PC-3 (cell line): ENCODE measurements around the gene EMX2. TPM values are rescaled to one million over a fixed set of nuclear protein-coding genes. Genes with fewer than 3 reads are reported as not detected.

Source experiments
- ATAC-seq: fragments of 200-7000 bp; cut with Tn5 transposase; 2 replicates; pipeline ENCODE4 v1.9.1; 2020; ENCODE audit warnings: mild to moderate bottlenecking, moderate library complexity
- BruUV-seq: library from RNA; stranded (reverse); fragments of 400-500 nt; replicated peaks from 2 replicates; lab custom pipeline; 2021; lab: Mats Ljungman, UMichigan
- CTCF ChIA-PET: fragments of 300-600 bp; sonication (Branson Sonifier 250); formaldehyde crosslinking; loops from one replicate; lab custom pipeline; 2022; ENCODE audit warnings: antibody characterized with exemption; lab: Charles Lee
- POLR2A ChIA-PET: fragments of 300-600 bp; sonication (Branson Sonifier 250); formaldehyde crosslinking; loops from one replicate; lab custom pipeline; 2022; ENCODE audit warnings: antibody characterized with exemption; ENCODE audit not compliant: unreplicated experiment; lab: Charles Lee
- DNase-seq: peaks from one replicate; pipeline ENCODE4 v3.0.0-alpha.2; 2015
- H2AFZ ChIP-seq: fragments of 300-600 bp; sonication (generic); 2 replicates; pipeline ENCODE4 v1.6.0; 2016; ENCODE audit warnings: antibody characterized with exemption, low read length
- H3F3A ChIP-seq: fragments of 300-600 bp; sonication (generic); one replicate; pipeline ENCODE4 v1.6.0; 2017; ENCODE audit warnings: antibody characterized with exemption, low read length, control low read depth, mild to moderate bottlenecking; ENCODE audit not compliant: unreplicated experiment
- H3K27ac ChIP-seq: fragments of 300-600 bp; sonication (generic); 2 replicates; pipeline ENCODE4 v1.5.1; 2016; ENCODE audit warnings: mild to moderate bottlenecking, low read length
- H3K27me3 ChIP-seq: fragments of 300-600 bp; sonication (generic); 2 replicates; pipeline ENCODE4 v1.6.1; 2016; ENCODE audit warnings: low read length, mixed read lengths
- H3K36me3 ChIP-seq: fragments of 300-600 bp; sonication (generic); 2 replicates; pipeline ENCODE4 v1.6.1; 2016; ENCODE audit warnings: low read depth, mixed run types, low read length, mixed read lengths
- H3K4me1 ChIP-seq: fragments of 300-600 bp; sonication (generic); 2 replicates; pipeline ENCODE4 v1.5.1; 2016; ENCODE audit warnings: low read length; ENCODE audit not compliant: insufficient read depth
- H3K4me2 ChIP-seq: fragments of 300-600 bp; sonication (generic); 2 replicates; pipeline ENCODE4 v1.6.0; 2016; ENCODE audit warnings: low read length
- H3K4me3 ChIP-seq: fragments of 300-600 bp; sonication (generic); 2 replicates; pipeline ENCODE4 v1.5.1; 2016; ENCODE audit warnings: mild to moderate bottlenecking, low read length, mixed read lengths
- H3K79me2 ChIP-seq: fragments of 300-600 bp; sonication (generic); 2 replicates; pipeline ENCODE4 v1.6.1; 2017; ENCODE audit warnings: low read length, mixed read lengths
- H3K9ac ChIP-seq: fragments of 300-600 bp; sonication (generic); 2 replicates; pipeline ENCODE4 v1.6.0; 2016; ENCODE audit warnings: mild to moderate bottlenecking, low read length
- H3K9me2 ChIP-seq: fragments of 300-600 bp; sonication (generic); replicated peaks from 2 replicates; pipeline ENCODE4 v1.6.1; 2016; ENCODE audit warnings: mixed run types, low read length, mixed read lengths
- H3K9me3 ChIP-seq: fragments of 300-600 bp; sonication (generic); 2 replicates; pipeline ENCODE4 v1.6.1; 2016; ENCODE audit warnings: low read length, mixed read lengths
- H4K20me1 ChIP-seq: fragments of 300-600 bp; sonication (generic); 2 replicates; pipeline ENCODE4 v1.6.1; 2016; ENCODE audit warnings: low read length, mixed read lengths
- CTCF ChIP-seq: fragments of 300-600 bp; sonication (generic); conservative IDR thresholded peaks from 2 replicates; pipeline ENCODE4 v1.5.1; 2017; ENCODE audit warnings: antibody characterized with exemption, low read depth, mild to moderate bottlenecking, low read length
- EZH2 ChIP-seq: fragments of 300-600 bp; sonication (generic); IDR thresholded peaks from one replicate; pipeline ENCODE4 v1.6.1; 2017; ENCODE audit warnings: antibody characterized with exemption, mild to moderate bottlenecking, low read length; ENCODE audit not compliant: unreplicated experiment
- EZH2phosphoT487 ChIP-seq: fragments of 300-600 bp; sonication (generic); IDR thresholded peaks from 2 replicates; pipeline ENCODE4 v1.6.1; 2018; ENCODE audit warnings: mild to moderate bottlenecking, antibody characterized with exemption, low read length, borderline replicate concordance
- intact Hi-C: fragments of 100-400 bp; cut with micrococcal nuclease; formaldehyde crosslinking; loops from 2 replicates; pipeline ENCODE4 v1.9.0; 2023
- total RNA-seq: library from RNA; depleted of rRNA; stranded (reverse); fragments of >200 nt; gene quantifications from 2 replicates; pipeline ENCODE4 v1.2.3, GENCODE V29; 2014

EMX2 gene
- total RNA-seq, 1 experiment from 2014 or later: not detected

GRCh38 chr10:117537904-117538524, 4.5 kb upstream of the EMX2 start:
- peaks cover 42% of the 10 kb centered on the region for H3K27me3 ChIP-seq
- peak overlapping the region; percentile 55; the same call in 1 of the 2 replicates for H2AFZ ChIP-seq
- TF ChIP-seq EZH2 (no peak), EZH2phosphoT487 (no peak), CTCF (0 out of 2 replicates have a peak, but pooled peaks have one; percentile 9)
- H3K36me3 ChIP-seq: no peaks in the 10 kb centered on the region
- H3K4me1 ChIP-seq: 0 out of 2 replicates have a peak, but pooled peaks cover 6% of the 10 kb centered on the region
- H3K9me2 ChIP-seq: no peaks in the 10 kb centered on the region
- ChIA-PET CTCF (interaction anchor here (0.7 kb wide), 1 partner anchor 27 kb away, joined by 4 read pairs; no protein-coding TSS in a partner anchor), POLR2A (no interaction called here)
- H3F3A ChIP-seq: no peaks in the 10 kb centered on the region
- H3K27ac ChIP-seq: no peak overlapping the region
- no peaks in the 10 kb centered on the region for H4K20me1 ChIP-seq
- H3K9me3 ChIP-seq: no peaks in the 10 kb centered on the region
- ATAC-seq: no peak
- peak overlapping the region; percentile 60 for H3K4me2 ChIP-seq
- no TSS peak for BruUV-seq
- intact Hi-C loops: loop anchor here (2.0 kb wide), 2 partner anchors 569 to 703 kb away; no protein-coding TSS in a partner anchor
- no peaks in the 10 kb centered on the region for H3K79me2 ChIP-seq
- no peak overlapping the region for H3K4me3 ChIP-seq
- no peak overlapping the region for H3K9ac ChIP-seq
- DNase-seq: no peak

GRCh38 chr10:117539361-117539773, 3.2 kb upstream of the EMX2 start:
- H3K9me3 ChIP-seq: no peaks in the 10 kb centered on the region
- ChIA-PET POLR2A (no interaction called here), CTCF (interaction anchor here (0.6 kb wide), 1 partner anchor 124 kb away, joined by 3 read pairs; no protein-coding TSS in a partner anchor)
- DNase-seq: no peak
- no peak overlapping the region for H3K4me2 ChIP-seq
- intact Hi-C loops: loop anchor here (2.0 kb wide), 1 partner anchor 567 kb away; no protein-coding TSS in a partner anchor
- H3K4me3 ChIP-seq: no peak overlapping the region
- H3K9ac ChIP-seq: no peak overlapping the region
- TF ChIP-seq EZH2phosphoT487 (no peak), CTCF (no peak), EZH2 (no peak)
- H3K4me1 ChIP-seq: 0 out of 2 replicates have a peak, but pooled peaks cover 6% of the 10 kb centered on the region
- no TSS peak for BruUV-seq
- H3F3A ChIP-seq: no peaks in the 10 kb centered on the region
- no peaks in the 10 kb centered on the region for H3K79me2 ChIP-seq
- no peaks in the 10 kb centered on the region for H3K9me2 ChIP-seq
- H3K36me3 ChIP-seq: no peaks in the 10 kb centered on the region
- H3K27ac ChIP-seq: no peak overlapping the region
- peaks cover 39% of the 10 kb centered on the region for H3K27me3 ChIP-seq
- ATAC-seq: no peak
- no peaks in the 10 kb centered on the region for H4K20me1 ChIP-seq
- H2AFZ ChIP-seq: no peak overlapping the region
